Gastroesophageal sphincter (tissue), 4 donors: ENCODE results near the gene NME7. TPM values are rescaled to one million over a fixed set of nuclear protein-coding genes. Genes with fewer than 3 reads are reported as not detected.

ENCODE experiments used
- ATAC-seq: fragments of 150-250 bp; one replicate; pipeline ENCODE4 v1.9.1; 2016; ENCODE audit warnings: mild to moderate bottlenecking, moderate library complexity
- H3K27ac ChIP-seq, 4 donors: fragments of 200-600 bp; sonication (generic) in 3 of 4; 1 replicate in 3 of 4; 2 replicates in 1 of 4; pipeline ENCODE4 v1.5.1; 2016 to 2019
- H3K27me3 ChIP-seq: fragments of 200-600 bp; sonication (generic); one replicate; pipeline ENCODE4 v1.5.1; 2019
- H3K36me3 ChIP-seq, 2 donors: fragments of 200-600 bp; sonication (generic); one replicate each; pipeline ENCODE4 v1.5.1; 2019; ENCODE audit warnings: control low read depth in 1 of 2
- H3K4me1 ChIP-seq, 3 donors: fragments of 200-600 bp; sonication (generic); 1 replicate in 2 of 3; 2 replicates in 1 of 3; pipeline ENCODE4 v1.5.1; 2016 to 2019; ENCODE audit warnings: control low read depth in 2 of 3
- H3K4me3 ChIP-seq, 2 donors: fragments of 200-600 bp; sonication (generic); one replicate each; pipeline ENCODE4 v1.5.1; 2019; ENCODE audit warnings: mild to moderate bottlenecking in 1 of 2, moderate library complexity in 1 of 2
- H3K9me3 ChIP-seq, 3 donors: fragments of 200-600 bp; sonication (generic); one replicate each; pipeline ENCODE4 v1.5.1; 2017 to 2019; ENCODE audit warnings: control low read depth in 2 of 3
- CTCF ChIP-seq, 4 experiments: fragments of 200-600 bp in 2 of 4; fragments of 450-650 bp in 2 of 4; sonication (generic) in 1 of 4; IDR thresholded peaks; one replicate each; pipeline ENCODE4 v1.5.1; 2017 to 2019; ENCODE audit warnings: antibody characterized with exemption in 4 of 4, mild to moderate bottlenecking in 2 of 4, moderate library complexity in 2 of 4
- EP300 ChIP-seq: sonication (generic); formaldehyde crosslinking; IDR thresholded peaks from one replicate; pipeline ENCODE4 v1.6.1; 2017; ENCODE audit warnings: antibody characterized with exemption, mild to moderate bottlenecking
- POLR2A ChIP-seq, 2 donors: fragments of 450-650 bp; IDR thresholded peaks; one replicate each; pipeline ENCODE4 v1.6.1; 2017; ENCODE audit warnings: antibody characterized with exemption in 2 of 2, mild to moderate bottlenecking in 2 of 2, moderate library complexity in 1 of 2
- POLR2AphosphoS5 ChIP-seq: sonication (generic); formaldehyde crosslinking; IDR thresholded peaks from one replicate; pipeline ENCODE4 v1.6.1; 2017; ENCODE audit warnings: antibody characterized with exemption
- WGBS, 2 donors: methylation state at CpG; one replicate each; pipeline ENCODE4 v1.1.5; 2018; ENCODE audit warnings: low coverage in 1 of 2; 5-methylcytosine and 5-hydroxymethylcytosine counted together
- total RNA-seq, 4 donors: library from RNA; depleted of rRNA; stranded (reverse); fragments of >200 nt; gene quantifications; one replicate each; pipeline ENCODE4 v1.1.0, GENCODE V29; 2016

Gene NME7
- total RNA-seq, 4 donors from 2014 or later = 10.6 to 24.7 (median 14.5) TPM

GRCh38 chr1:169175461-169175860 lies 192.1 kb downstream of the NME7 start:
- no peak overlapping the region for H3K27ac ChIP-seq
- ATAC-seq = no peak
- no peak overlapping the region for H3K4me3 ChIP-seq
- WGBS, 2 donors = 64 to 71% methylated on average over 2 of the region's 2 CpGs
- no peaks in the 10 kb centered on the region for H3K4me1 ChIP-seq
- H3K27me3 ChIP-seq = no peaks in the 10 kb centered on the region
- TF ChIP-seq EP300 (no peak), POLR2AphosphoS5 (no peak), CTCF (IDR thresholded peaks at IDR 0.05) (no peak)
- H3K9me3 ChIP-seq = no peaks in the 10 kb centered on the region
- H3K36me3 ChIP-seq = no peaks in the 10 kb centered on the region

- Histone ChIP-seq H3K9me3 (no peaks in the 10 kb centered on the region), H3K4me1 (peaks cover 3 to 18% (median 3%) of the 10 kb centered on the region in 3 donors), H3K36me3 (no peaks in the 10 kb centered on the region), H3K4me3 (no peak overlapping the region), H3K27me3 (no peaks in the 10 kb centered on the region), H3K27ac (no peak overlapping the region)
- TF ChIP-seq POLR2AphosphoS5 = no peak
- TF ChIP-seq EP300 = no peak
- no peak for TF ChIP-seq POLR2A (IDR thresholded peaks at IDR 0.05)
- TF ChIP-seq CTCF (IDR thresholded peaks at IDR 0.05) = no peak
- no peak for ATAC-seq
- 46 to 70% methylated on average over 4 to 5 of the region's 5 CpGs for WGBS, 2 donors
Measured at GRCh38 chr1:169163059-169163458, 204.5 kb downstream of the NME7 start.

- ATAC-seq = peak; percentile 43
- WGBS, 2 donors = 76 to 90% methylated on average over 4 of the region's 4 CpGs
- H3K27me3 ChIP-seq = no peaks in the 10 kb centered on the region
- TF ChIP-seq EP300 (no peak), POLR2A (IDR thresholded peaks at IDR 0.05) (no peak), POLR2AphosphoS5 (no peak), CTCF (IDR thresholded peaks at IDR 0.05) (no peak)
- H3K4me3 ChIP-seq = no peak overlapping the region
- H3K4me1 ChIP-seq = peaks cover 3 to 18% (median 3%) of the 10 kb centered on the region in 3 donors
- no peaks in the 10 kb centered on the region for H3K9me3 ChIP-seq
- peaks cover 0 to 3% of the 10 kb centered on the region in 2 donors for H3K36me3 ChIP-seq
- peak overlapping the region; percentile 58 to 79 (median 70) for H3K27ac ChIP-seq
Measured at GRCh38 chr1:169161496-169162194, 206.0 kb downstream of the NME7 start.

- ATAC-seq = peak; percentile 72
- TF ChIP-seq POLR2A (IDR thresholded peaks at IDR 0.05) = no peak
- peak; percentile 44 for TF ChIP-seq POLR2AphosphoS5
- Histone ChIP-seq H3K4me1 (peaks cover 3 to 19% (median 3%) of the 10 kb centered on the region in 3 donors), H3K4me3 (no peak overlapping the region), H3K9me3 (no peaks in the 10 kb centered on the region), H3K36me3 (peaks cover 0 to 3% of the 10 kb centered on the region in 2 donors), H3K27ac (peak overlapping the region; percentile 58 to 79 (median 70)), H3K27me3 (no peaks in the 10 kb centered on the region)
- 17 to 24% methylated on average over 3 of the region's 3 CpGs for WGBS, 2 donors
Measured at GRCh38 chr1:169160845-169161495, 206.6 kb downstream of the NME7 start.

GRCh38 chr1:169156580-169156979 lies 211.0 kb downstream of the NME7 start:
- H3K27me3 ChIP-seq = no peaks in the 10 kb centered on the region
- H3K36me3 ChIP-seq = peaks cover 0 to 3% of the 10 kb centered on the region in 2 donors
- no peak for ATAC-seq
- WGBS, 2 donors = 62 to 86% methylated on average over 3 of the region's 3 CpGs
- peaks cover 3 to 17% (median 3%) of the 10 kb centered on the region in 3 donors for H3K4me1 ChIP-seq
- TF ChIP-seq POLR2AphosphoS5 (no peak), CTCF (IDR thresholded peaks at IDR 0.05) (no peak), POLR2A (IDR thresholded peaks at IDR 0.05) (no peak), EP300 (no peak)
- no peak overlapping the region for H3K4me3 ChIP-seq
- H3K9me3 ChIP-seq = no peaks in the 10 kb centered on the region
- H3K27ac ChIP-seq = no peak overlapping the region
